AG08395 (cell line): ENCODE results near the gene HVCN1.
A peak's percentile ranks its signal among the peaks of the same experiment; 100 is the strongest.

Experiments used
- DNase-seq: peaks from one replicate; pipeline ENCODE4 v3.0.0; 2012; ENCODE audit warnings: mixed read lengths, low spot score

The HVCN1 gene

GRCh38 chr12:110615171-110615570, 73.7 kb downstream of the HVCN1 start:
- DNase-seq: no peak

- DNase-seq: peak; percentile 99
Measured at GRCh38 chr12:110613771-110614684, 74.9 kb downstream of the HVCN1 start, which contains the start of gene TCTN1. Gene TCTN1, plus strand, starts transcription at chr12:110614129. Its CDS starts 54 bp downstream, at chr12:110614183.

GRCh38 chr12:110613071-110613770, 75.7 kb downstream of the HVCN1 start:
- DNase-seq: no peak

- no peak for DNase-seq
Measured at GRCh38 chr12:110606253-110606611, 82.7 kb downstream of the HVCN1 start.

GRCh38 chr12:110602085-110602814, 86.7 kb downstream of the HVCN1 start:
- peak; percentile 78 for DNase-seq

GRCh38 chr12:110600254-110600653, 88.7 kb downstream of the HVCN1 start:
- DNase-seq: peak; percentile 63

GRCh38 chr12:110599334-110599733, 89.6 kb downstream of the HVCN1 start:
- DNase-seq: no peak
